WTC11 (cell line): ENCODE measurements around the gene EIF4G2. TPM values are rescaled to one million over a fixed set of nuclear protein-coding genes. Genes with fewer than 3 reads are reported as not detected.

Source experiments
- ATAC-seq: fragments of 200-7000 bp; cut with Tn5 transposase; 2 replicates; pipeline ENCODE4 v1.10.0; 2021; ENCODE audit warnings: mild to moderate bottlenecking, moderate library complexity
- CTCF ChIA-PET: fragments of 300-600 bp; sonication (Branson Sonifier 250); formaldehyde crosslinking; loops from one replicate; lab custom pipeline; 2021; ENCODE audit warnings: antibody characterized with exemption; lab: Charles Lee
- POLR2A ChIA-PET: fragments of 350-600 bp; sonication (Branson Sonifier 250); formaldehyde crosslinking; loops from one replicate; lab custom pipeline; 2021; ENCODE audit warnings: antibody characterized with exemption; lab: Charles Lee
- DNase-seq: peaks from one replicate; pipeline ENCODE4 v3.0.0; 2021; ENCODE audit warnings: low spot score
- H3K27ac Mint-ChIP-seq: 2 replicates; pipeline ENCODE4 v1.8.0; 2021; ENCODE audit warnings: mixed read lengths
- H3K27me3 Mint-ChIP-seq: 2 replicates; pipeline ENCODE4 v1.8.0; 2021; ENCODE audit warnings: low read depth, mild to moderate bottlenecking, moderate library complexity, mixed read lengths
- H3K36me3 Mint-ChIP-seq: 2 replicates; pipeline ENCODE4 v1.8.0; 2021; ENCODE audit warnings: mixed read lengths
- H3K4me1 Mint-ChIP-seq: 2 replicates; pipeline ENCODE4 v1.8.0; 2022; ENCODE audit warnings: mixed read lengths
- H3K4me3 Mint-ChIP-seq: 2 replicates; pipeline ENCODE4 v1.8.0; 2021; ENCODE audit warnings: mild to moderate bottlenecking, moderate library complexity, mixed read lengths
- H3K9me3 Mint-ChIP-seq: 2 replicates; pipeline ENCODE4 v1.8.0; 2021; ENCODE audit warnings: mixed read lengths
- ATF1 ChIP-seq: sonication (generic); formaldehyde crosslinking; IDR thresholded peaks from 2 replicates; pipeline ENCODE4 v1.8.1; 2023; ENCODE audit warnings: mild to moderate bottlenecking, moderate library complexity, missing genetic modification reagents
- ELF4 ChIP-seq: sonication (generic); formaldehyde crosslinking; IDR thresholded peaks from 2 replicates; pipeline ENCODE4 v1.8.1; 2022; ENCODE audit warnings: low read depth, mild to moderate bottlenecking, moderate library complexity, missing genetic modification reagents
- FOXK1 ChIP-seq: sonication (generic); formaldehyde crosslinking; IDR thresholded peaks from 2 replicates; pipeline ENCODE4 v1.8.0; 2022; ENCODE audit warnings: mild to moderate bottlenecking, moderate library complexity, missing genetic modification reagents
- FOXP1 ChIP-seq: sonication (generic); formaldehyde crosslinking; IDR thresholded peaks from 2 replicates; pipeline ENCODE4 v1.8.0; 2022; ENCODE audit warnings: missing genetic modification reagents, mild to moderate bottlenecking, moderate library complexity, borderline replicate concordance
- GRHL2 ChIP-seq: fragments of 250-450 bp; sonication (Bioruptor Pico); IDR thresholded peaks from 2 replicates; pipeline ENCODE4 v1.8.0; 2022; ENCODE audit warnings: mild to moderate bottlenecking, moderate library complexity; ENCODE audit not compliant: insufficient replicate concordance, severe bottlenecking
- HMGA2 ChIP-seq: fragments of 250-450 bp; sonication (Bioruptor Pico); IDR thresholded peaks from 2 replicates; pipeline ENCODE4 v1.4.0; 2021; ENCODE audit warnings: mild to moderate bottlenecking, moderate library complexity
- NFE2L1 ChIP-seq: sonication (generic); formaldehyde crosslinking; IDR thresholded peaks from 2 replicates; pipeline ENCODE4 v1.8.1; 2023; ENCODE audit warnings: missing genetic modification reagents
- NR2C2 ChIP-seq: sonication (generic); formaldehyde crosslinking; IDR thresholded peaks from 2 replicates; pipeline ENCODE4 v1.8.0; 2022; ENCODE audit warnings: mild to moderate bottlenecking, missing genetic modification reagents
- NR3C1 ChIP-seq: sonication (generic); formaldehyde crosslinking; conservative IDR thresholded peaks from 2 replicates; pipeline ENCODE4 v1.8.1; 2023; ENCODE audit warnings: low read depth, mild to moderate bottlenecking, missing genetic modification reagents
- RELA ChIP-seq: sonication (generic); formaldehyde crosslinking; IDR thresholded peaks from 2 replicates; pipeline ENCODE4 v1.8.1; 2022; ENCODE audit warnings: missing genetic modification reagents, mild to moderate bottlenecking, borderline replicate concordance
- RORB ChIP-seq: fragments of 250-450 bp; sonication (Bioruptor Pico); IDR thresholded peaks from 2 replicates; pipeline ENCODE4 v1.9.0; 2021; ENCODE audit warnings: mild to moderate bottlenecking
- TP53 ChIP-seq: sonication (generic); formaldehyde crosslinking; IDR thresholded peaks from 2 replicates; pipeline ENCODE4 v1.8.1; 2023; ENCODE audit warnings: mild to moderate bottlenecking, missing genetic modification reagents
- ZNF219 ChIP-seq: sonication (generic); formaldehyde crosslinking; IDR thresholded peaks from 2 replicates; pipeline ENCODE4 v1.8.0; 2023; ENCODE audit warnings: missing genetic modification reagents, mild to moderate bottlenecking, borderline replicate concordance
- ZNF263 ChIP-seq: sonication (generic); formaldehyde crosslinking; IDR thresholded peaks from 2 replicates; pipeline ENCODE4 v1.8.1; 2022; ENCODE audit warnings: low read depth, mild to moderate bottlenecking, moderate library complexity, missing genetic modification reagents
- ZNF317 ChIP-seq: sonication (generic); formaldehyde crosslinking; IDR thresholded peaks from 2 replicates; pipeline ENCODE4 v1.8.1; 2023; ENCODE audit warnings: low read depth, mild to moderate bottlenecking, moderate library complexity, missing genetic modification reagents, borderline replicate concordance
- ZNF416 ChIP-seq: fragments of 250-450 bp; sonication (Bioruptor Pico); IDR thresholded peaks from 2 replicates; pipeline ENCODE4 v1.9.0; 2021; ENCODE audit warnings: mild to moderate bottlenecking, inconsistent platforms
- ZNF423 ChIP-seq: fragments of 250-450 bp; sonication (Bioruptor Pico); IDR thresholded peaks from 2 replicates; pipeline ENCODE4 v2.1.2; 2022; ENCODE audit warnings: mild to moderate bottlenecking, moderate library complexity
- total RNA-seq: library from RNA; stranded (reverse); gene quantifications from 3 replicates; pipeline ENCODE4 v1.2.3, GENCODE V29; 2021
- TF ChIP-seq, protein P1 (sequence below): fragments of 250-450 bp; sonication (Bioruptor Pico); conservative IDR thresholded peaks from 2 replicates; pipeline ENCODE4 v1.9.0; 2021; ENCODE audit warnings: mild to moderate bottlenecking
- TF ChIP-seq, protein P2 (sequence below): fragments of 200-600 bp; IDR thresholded peaks from 2 replicates; pipeline ENCODE4 v1.8.0; 2022; ENCODE audit warnings: antibody characterized with exemption
- TF ChIP-seq, protein P3 (sequence below): sonication (generic); formaldehyde crosslinking; IDR thresholded peaks from 2 replicates; pipeline ENCODE4 v1.8.1; 2022; ENCODE audit warnings: mild to moderate bottlenecking, moderate library complexity, missing genetic modification reagents
- TF ChIP-seq, protein P4 (sequence below): sonication (generic); formaldehyde crosslinking; IDR thresholded peaks from 2 replicates; pipeline ENCODE4 v1.8.1; 2023; ENCODE audit warnings: mild to moderate bottlenecking, moderate library complexity, missing genetic modification reagents
- TF ChIP-seq, protein P5 (sequence below): sonication (generic); formaldehyde crosslinking; IDR thresholded peaks from 2 replicates; pipeline ENCODE4 v1.8.0; 2022; ENCODE audit warnings: mild to moderate bottlenecking, missing genetic modification reagents
- TF ChIP-seq, protein P6 (sequence below): sonication (generic); formaldehyde crosslinking; IDR thresholded peaks from 2 replicates; pipeline ENCODE4 v1.8.1; 2023; ENCODE audit warnings: mild to moderate bottlenecking, missing genetic modification reagents
- TF ChIP-seq, protein P7 (sequence below): fragments of 250-450 bp; sonication (Bioruptor Pico); IDR thresholded peaks from 2 replicates; pipeline ENCODE4 v1.9.0; 2021; ENCODE audit warnings: mild to moderate bottlenecking
- TF ChIP-seq, protein P8 (sequence below): sonication (generic); formaldehyde crosslinking; IDR thresholded peaks from 2 replicates; pipeline ENCODE4 v1.8.1; 2022; ENCODE audit warnings: low read depth, mild to moderate bottlenecking, moderate library complexity, missing genetic modification reagents, borderline replicate concordance

EIF4G2 gene
- total RNA-seq, 1 experiment from 2014 or later, result 906 TPM

DNA sequence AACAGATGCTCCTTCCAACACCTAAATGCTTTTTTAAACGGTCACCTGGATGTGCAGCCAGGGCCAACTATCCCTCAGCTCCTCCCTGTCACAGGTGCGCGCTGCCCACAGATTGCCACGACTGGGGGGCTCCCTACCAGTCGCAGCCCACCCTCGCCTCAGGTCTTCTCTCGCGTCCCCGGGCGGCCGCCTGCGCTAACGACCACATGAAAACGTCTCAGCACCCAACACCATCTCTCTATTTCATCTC, 48.7 kb upstream of the EIF4G2 start:
- ATAC-seq, result peak; percentile 1; the same call in 1 of the 2 replicates
- peaks cover 25% of the 10 kb centered on the region for H3K4me1 Mint-ChIP-seq
- peak overlapping the region; percentile 100 for H3K4me3 Mint-ChIP-seq
- H3K36me3 Mint-ChIP-seq, result peaks cover 38% of the 10 kb centered on the region
- no peaks in the 10 kb centered on the region for H3K27me3 Mint-ChIP-seq
- H3K27ac Mint-ChIP-seq, result peak overlapping the region; percentile 100
- ChIA-PET POLR2A (interaction anchor here (0.5 to 3.1 kb wide), 13 partner anchors 9 to 1259 kb away, joined by 3 to 130 read pairs (median 4); partner anchors contain the start of gene EIF4G2), CTCF (interaction anchor here (1.0 to 3.1 kb wide), 9 partner anchors 9 to 77 kb away, joined by 3 to 17 read pairs (median 8); partner anchors contain the start of gene EIF4G2)
- peak; percentile 35 for DNase-seq
- no peaks in the 10 kb centered on the region for H3K9me3 Mint-ChIP-seq
- TF ChIP-seq GRHL2 (CRISPR knock-in tag) (no peak), NR3C1 (no peak), NFE2L1 (CRISPR knock-in tag) (no peak), FOXK1 (CRISPR knock-in tag) (no peak; the same call in 1 of the 2 replicates), ZNF317 (CRISPR knock-in tag) (no peak), ZNF423 (CRISPR knock-in tag) (no peak), HMGA2 (no peak), ELF4 (CRISPR knock-in tag) (no peak), FOXP1 (CRISPR knock-in tag) (no peak), RORB (CRISPR knock-in tag) (no peak), ZNF416 (CRISPR knock-in tag) (no peak), TP53 (CRISPR knock-in tag) (no peak), ZNF263 (CRISPR knock-in tag) (no peak), RELA (CRISPR knock-in tag) (no peak), ATF1 (CRISPR knock-in tag) (peak; percentile 65; the same call in 1 of the 2 replicates), NR2C2 (no peak), ZNF219 (CRISPR knock-in tag) (no peak)
- TF ChIP-seq, protein P1, sequence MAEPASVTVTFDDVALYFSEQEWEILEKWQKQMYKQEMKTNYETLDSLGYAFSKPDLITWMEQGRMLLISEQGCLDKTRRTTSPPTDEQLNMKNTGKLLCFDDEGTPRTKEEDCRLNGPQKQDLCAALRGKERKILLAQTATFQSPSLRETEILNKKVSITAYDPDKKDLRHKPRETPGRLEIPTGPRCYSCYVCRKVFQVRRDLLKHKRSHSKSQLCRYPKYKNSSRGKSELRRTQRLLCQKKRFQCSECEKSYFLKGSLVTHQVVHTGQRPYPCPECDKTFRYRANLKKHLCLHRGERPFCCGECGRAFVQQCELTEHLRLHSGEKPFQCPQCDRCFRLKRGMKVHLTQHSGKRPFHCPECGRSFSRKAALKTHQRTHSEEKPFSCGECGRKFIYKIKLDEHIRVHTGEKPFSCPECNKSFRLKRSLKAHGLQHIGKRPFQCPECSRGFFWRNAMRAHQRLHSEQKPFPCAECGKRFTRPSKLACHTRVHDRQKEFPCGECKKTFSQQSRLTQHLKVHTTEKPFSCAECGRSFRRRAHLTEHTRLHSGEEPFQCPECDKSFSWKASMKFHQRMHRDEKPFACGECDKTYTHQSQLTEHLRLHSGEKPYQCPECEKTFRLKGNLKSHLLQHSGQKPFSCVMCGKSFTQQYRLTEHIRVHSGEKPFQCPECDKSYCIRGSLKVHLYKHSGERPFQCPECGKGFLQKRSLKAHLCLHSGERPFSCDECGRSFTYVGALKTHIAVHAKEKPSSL (CRISPR knock-in tag), result no peak
- TF ChIP-seq, protein P2, sequence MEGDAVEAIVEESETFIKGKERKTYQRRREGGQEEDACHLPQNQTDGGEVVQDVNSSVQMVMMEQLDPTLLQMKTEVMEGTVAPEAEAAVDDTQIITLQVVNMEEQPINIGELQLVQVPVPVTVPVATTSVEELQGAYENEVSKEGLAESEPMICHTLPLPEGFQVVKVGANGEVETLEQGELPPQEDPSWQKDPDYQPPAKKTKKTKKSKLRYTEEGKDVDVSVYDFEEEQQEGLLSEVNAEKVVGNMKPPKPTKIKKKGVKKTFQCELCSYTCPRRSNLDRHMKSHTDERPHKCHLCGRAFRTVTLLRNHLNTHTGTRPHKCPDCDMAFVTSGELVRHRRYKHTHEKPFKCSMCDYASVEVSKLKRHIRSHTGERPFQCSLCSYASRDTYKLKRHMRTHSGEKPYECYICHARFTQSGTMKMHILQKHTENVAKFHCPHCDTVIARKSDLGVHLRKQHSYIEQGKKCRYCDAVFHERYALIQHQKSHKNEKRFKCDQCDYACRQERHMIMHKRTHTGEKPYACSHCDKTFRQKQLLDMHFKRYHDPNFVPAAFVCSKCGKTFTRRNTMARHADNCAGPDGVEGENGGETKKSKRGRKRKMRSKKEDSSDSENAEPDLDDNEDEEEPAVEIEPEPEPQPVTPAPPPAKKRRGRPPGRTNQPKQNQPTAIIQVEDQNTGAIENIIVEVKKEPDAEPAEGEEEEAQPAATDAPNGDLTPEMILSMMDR, result no peak
- TF ChIP-seq, protein P3, sequence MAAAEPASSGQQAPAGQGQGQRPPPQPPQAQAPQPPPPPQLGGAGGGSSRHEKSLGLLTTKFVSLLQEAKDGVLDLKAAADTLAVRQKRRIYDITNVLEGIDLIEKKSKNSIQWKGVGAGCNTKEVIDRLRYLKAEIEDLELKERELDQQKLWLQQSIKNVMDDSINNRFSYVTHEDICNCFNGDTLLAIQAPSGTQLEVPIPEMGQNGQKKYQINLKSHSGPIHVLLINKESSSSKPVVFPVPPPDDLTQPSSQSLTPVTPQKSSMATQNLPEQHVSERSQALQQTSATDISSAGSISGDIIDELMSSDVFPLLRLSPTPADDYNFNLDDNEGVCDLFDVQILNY (CRISPR knock-in tag), result no peak
- TF ChIP-seq, protein P4, sequence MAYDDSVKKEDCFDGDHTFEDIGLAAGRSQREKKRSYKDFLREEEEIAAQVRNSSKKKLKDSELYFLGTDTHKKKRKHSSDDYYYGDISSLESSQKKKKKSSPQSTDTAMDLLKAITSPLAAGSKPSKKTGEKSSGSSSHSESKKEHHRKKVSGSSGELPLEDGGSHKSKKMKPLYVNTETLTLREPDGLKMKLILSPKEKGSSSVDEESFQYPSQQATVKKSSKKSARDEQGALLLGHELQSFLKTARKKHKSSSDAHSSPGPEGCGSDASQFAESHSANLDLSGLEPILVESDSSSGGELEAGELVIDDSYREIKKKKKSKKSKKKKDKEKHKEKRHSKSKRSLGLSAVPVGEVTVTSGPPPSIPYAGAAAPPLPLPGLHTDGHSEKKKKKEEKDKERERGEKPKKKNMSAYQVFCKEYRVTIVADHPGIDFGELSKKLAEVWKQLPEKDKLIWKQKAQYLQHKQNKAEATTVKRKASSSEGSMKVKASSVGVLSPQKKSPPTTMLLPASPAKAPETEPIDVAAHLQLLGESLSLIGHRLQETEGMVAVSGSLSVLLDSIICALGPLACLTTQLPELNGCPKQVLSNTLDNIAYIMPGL (CRISPR knock-in tag), result no peak; the same call in 1 of the 2 replicates
- TF ChIP-seq, protein P5, sequence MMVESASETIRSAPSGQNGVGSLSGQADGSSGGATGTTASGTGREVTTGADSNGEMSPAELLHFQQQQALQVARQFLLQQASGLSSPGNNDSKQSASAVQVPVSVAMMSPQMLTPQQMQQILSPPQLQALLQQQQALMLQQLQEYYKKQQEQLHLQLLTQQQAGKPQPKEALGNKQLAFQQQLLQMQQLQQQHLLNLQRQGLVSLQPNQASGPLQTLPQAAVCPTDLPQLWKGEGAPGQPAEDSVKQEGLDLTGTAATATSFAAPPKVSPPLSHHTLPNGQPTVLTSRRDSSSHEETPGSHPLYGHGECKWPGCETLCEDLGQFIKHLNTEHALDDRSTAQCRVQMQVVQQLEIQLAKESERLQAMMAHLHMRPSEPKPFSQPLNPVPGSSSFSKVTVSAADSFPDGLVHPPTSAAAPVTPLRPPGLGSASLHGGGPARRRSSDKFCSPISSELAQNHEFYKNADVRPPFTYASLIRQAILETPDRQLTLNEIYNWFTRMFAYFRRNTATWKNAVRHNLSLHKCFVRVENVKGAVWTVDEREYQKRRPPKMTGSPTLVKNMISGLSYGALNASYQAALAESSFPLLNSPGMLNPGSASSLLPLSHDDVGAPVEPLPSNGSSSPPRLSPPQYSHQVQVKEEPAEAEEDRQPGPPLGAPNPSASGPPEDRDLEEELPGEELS (CRISPR knock-in tag), result no peak
- TF ChIP-seq, protein P6, sequence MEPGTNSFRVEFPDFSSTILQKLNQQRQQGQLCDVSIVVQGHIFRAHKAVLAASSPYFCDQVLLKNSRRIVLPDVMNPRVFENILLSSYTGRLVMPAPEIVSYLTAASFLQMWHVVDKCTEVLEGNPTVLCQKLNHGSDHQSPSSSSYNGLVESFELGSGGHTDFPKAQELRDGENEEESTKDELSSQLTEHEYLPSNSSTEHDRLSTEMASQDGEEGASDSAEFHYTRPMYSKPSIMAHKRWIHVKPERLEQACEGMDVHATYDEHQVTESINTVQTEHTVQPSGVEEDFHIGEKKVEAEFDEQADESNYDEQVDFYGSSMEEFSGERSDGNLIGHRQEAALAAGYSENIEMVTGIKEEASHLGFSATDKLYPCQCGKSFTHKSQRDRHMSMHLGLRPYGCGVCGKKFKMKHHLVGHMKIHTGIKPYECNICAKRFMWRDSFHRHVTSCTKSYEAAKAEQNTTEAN, result 0 out of 2 replicates have a peak, but pooled peaks have one; percentile 9
- TF ChIP-seq, protein P7, sequence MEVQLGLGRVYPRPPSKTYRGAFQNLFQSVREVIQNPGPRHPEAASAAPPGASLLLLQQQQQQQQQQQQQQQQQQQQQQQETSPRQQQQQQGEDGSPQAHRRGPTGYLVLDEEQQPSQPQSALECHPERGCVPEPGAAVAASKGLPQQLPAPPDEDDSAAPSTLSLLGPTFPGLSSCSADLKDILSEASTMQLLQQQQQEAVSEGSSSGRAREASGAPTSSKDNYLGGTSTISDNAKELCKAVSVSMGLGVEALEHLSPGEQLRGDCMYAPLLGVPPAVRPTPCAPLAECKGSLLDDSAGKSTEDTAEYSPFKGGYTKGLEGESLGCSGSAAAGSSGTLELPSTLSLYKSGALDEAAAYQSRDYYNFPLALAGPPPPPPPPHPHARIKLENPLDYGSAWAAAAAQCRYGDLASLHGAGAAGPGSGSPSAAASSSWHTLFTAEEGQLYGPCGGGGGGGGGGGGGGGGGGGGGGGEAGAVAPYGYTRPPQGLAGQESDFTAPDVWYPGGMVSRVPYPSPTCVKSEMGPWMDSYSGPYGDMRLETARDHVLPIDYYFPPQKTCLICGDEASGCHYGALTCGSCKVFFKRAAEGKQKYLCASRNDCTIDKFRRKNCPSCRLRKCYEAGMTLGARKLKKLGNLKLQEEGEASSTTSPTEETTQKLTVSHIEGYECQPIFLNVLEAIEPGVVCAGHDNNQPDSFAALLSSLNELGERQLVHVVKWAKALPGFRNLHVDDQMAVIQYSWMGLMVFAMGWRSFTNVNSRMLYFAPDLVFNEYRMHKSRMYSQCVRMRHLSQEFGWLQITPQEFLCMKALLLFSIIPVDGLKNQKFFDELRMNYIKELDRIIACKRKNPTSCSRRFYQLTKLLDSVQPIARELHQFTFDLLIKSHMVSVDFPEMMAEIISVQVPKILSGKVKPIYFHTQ (CRISPR knock-in tag), result no peak
- TF ChIP-seq, protein P8, sequence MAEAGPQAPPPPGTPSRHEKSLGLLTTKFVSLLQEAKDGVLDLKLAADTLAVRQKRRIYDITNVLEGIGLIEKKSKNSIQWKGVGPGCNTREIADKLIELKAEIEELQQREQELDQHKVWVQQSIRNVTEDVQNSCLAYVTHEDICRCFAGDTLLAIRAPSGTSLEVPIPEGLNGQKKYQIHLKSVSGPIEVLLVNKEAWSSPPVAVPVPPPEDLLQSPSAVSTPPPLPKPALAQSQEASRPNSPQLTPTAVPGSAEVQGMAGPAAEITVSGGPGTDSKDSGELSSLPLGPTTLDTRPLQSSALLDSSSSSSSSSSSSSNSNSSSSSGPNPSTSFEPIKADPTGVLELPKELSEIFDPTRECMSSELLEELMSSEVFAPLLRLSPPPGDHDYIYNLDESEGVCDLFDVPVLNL (CRISPR knock-in tag), result 0 out of 2 replicates have a peak, but pooled peaks have one; percentile 36
